HCT116 (cell line): ENCODE measurements around the gene ZMYM2.

Experiments used
- CEBPB ChIP-seq: IDR thresholded peaks from 2 replicates; pipeline ENCODE4 v1.6.1; 2012; ENCODE audit warnings: low read depth
- ELF1 ChIP-seq: IDR thresholded peaks from 2 replicates; pipeline ENCODE4 v1.6.1; 2012; ENCODE audit warnings: low read depth, borderline replicate concordance
- EZH2 ChIP-seq: fragments of 200-600 bp; sonication (generic); IDR thresholded peaks from 2 replicates; pipeline ENCODE4 v1.6.1; 2017; ENCODE audit warnings: antibody characterized with exemption, mixed run types
- EZH2phosphoT487 ChIP-seq: fragments of 200-600 bp; IDR thresholded peaks from 2 replicates; pipeline ENCODE4 v1.6.1; 2018; ENCODE audit warnings: antibody characterized with exemption, borderline replicate concordance
- JUND ChIP-seq: IDR thresholded peaks from 2 replicates; pipeline ENCODE4 v1.6.1; 2012
- MAX ChIP-seq: IDR thresholded peaks from 2 replicates; pipeline ENCODE4 v1.6.1; 2012
- POLR2A ChIP-seq: IDR thresholded peaks from 2 replicates; pipeline ENCODE4 v1.7.0; 2011; ENCODE audit warnings: borderline replicate concordance; ENCODE audit not compliant: insufficient read depth, insufficient read length; ENCODE audit errors: extremely low read depth
- POLR2AphosphoS5 ChIP-seq: IDR thresholded peaks from 2 replicates; pipeline ENCODE4 v1.6.1; 2011; ENCODE audit warnings: mild to moderate bottlenecking, low read depth, low read length, moderate library complexity
- RAD21 ChIP-seq: IDR thresholded peaks from 2 replicates; pipeline ENCODE4 v1.6.1; 2012; ENCODE audit warnings: low read depth, mild to moderate bottlenecking
- SRF ChIP-seq: IDR thresholded peaks from 2 replicates; pipeline ENCODE4 v1.6.1; 2012; ENCODE audit warnings: low read depth
- YY1 ChIP-seq: IDR thresholded peaks from 2 replicates; pipeline ENCODE4 v1.6.1; 2011; ENCODE audit warnings: low read length, low read depth, moderate library complexity, mild to moderate bottlenecking; ENCODE audit not compliant: insufficient replicate concordance; ENCODE audit errors: extremely low read depth
- ZFX ChIP-seq: fragments of 450-650 bp; IDR thresholded peaks from 2 replicates; pipeline ENCODE4 v1.6.1; 2017
- TF ChIP-seq, protein P1 (sequence below), 3 experiments: fragments of 200-600 bp in 1 of 3; sonication (generic) in 1 of 3; IDR thresholded peaks in 2 of 3; conservative IDR thresholded peaks in 1 of 3; 2 replicates each; pipeline ENCODE4 v1.5.1; 2012 to 2017; ENCODE audit warnings: low read depth in 2 of 3, low read length in 2 of 3, antibody characterized with exemption in 1 of 3, borderline replicate concordance in 1 of 3, control low read depth in 1 of 3, mild to moderate bottlenecking in 1 of 3, mixed read lengths in 1 of 3, mixed run types in 1 of 3, moderate library complexity in 1 of 3; ENCODE audit not compliant: insufficient read depth in 1 of 3
- TF ChIP-seq, protein P2 (sequence below): IDR thresholded peaks from 2 replicates; pipeline ENCODE4 v1.6.1; 2012; ENCODE audit warnings: low read depth

DNA sequence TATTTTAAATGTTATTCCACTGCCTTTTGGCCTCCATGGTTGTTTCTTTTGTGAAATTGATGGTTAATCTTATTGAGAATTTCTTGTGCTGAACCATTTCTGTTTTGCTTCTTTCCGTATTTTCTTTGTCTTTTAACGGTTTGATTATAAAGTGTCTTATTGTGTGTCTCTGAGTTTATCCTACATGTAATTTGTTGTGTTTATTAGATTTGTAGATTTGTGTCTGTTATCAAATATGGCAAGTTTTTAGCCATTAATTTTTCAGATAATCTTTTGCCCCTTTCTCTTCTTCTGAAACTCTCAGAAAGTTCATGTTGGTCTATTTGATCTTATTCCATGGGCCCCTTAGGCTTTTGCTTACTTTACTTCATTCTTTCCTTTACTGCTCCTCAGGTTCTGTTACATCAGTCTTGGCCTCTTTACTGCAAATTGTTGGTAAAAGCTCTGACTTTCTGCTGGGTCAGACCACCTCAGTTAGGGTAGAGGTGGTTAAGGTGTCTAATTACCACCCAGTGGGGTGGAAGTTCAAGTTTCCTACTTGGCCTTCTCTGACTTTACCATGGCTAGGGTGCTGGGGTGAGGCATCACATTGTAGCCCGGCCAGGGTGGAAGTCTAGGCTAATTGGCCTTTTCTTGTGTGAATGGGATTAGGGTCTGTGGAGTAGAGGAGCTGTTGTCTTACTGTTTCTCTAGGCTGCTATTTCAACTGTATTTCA is 58.3 kb downstream of the ZMYM2 start:
- TF ChIP-seq POLR2A (no peak), SRF (no peak), RAD21 (no peak), CEBPB (no peak), MAX (no peak), YY1 (no peak), POLR2AphosphoS5 (no peak), JUND (no peak), EZH2phosphoT487 (no peak), EZH2 (no peak), ZFX (no peak), ELF1 (no peak)
- TF ChIP-seq, protein P1, sequence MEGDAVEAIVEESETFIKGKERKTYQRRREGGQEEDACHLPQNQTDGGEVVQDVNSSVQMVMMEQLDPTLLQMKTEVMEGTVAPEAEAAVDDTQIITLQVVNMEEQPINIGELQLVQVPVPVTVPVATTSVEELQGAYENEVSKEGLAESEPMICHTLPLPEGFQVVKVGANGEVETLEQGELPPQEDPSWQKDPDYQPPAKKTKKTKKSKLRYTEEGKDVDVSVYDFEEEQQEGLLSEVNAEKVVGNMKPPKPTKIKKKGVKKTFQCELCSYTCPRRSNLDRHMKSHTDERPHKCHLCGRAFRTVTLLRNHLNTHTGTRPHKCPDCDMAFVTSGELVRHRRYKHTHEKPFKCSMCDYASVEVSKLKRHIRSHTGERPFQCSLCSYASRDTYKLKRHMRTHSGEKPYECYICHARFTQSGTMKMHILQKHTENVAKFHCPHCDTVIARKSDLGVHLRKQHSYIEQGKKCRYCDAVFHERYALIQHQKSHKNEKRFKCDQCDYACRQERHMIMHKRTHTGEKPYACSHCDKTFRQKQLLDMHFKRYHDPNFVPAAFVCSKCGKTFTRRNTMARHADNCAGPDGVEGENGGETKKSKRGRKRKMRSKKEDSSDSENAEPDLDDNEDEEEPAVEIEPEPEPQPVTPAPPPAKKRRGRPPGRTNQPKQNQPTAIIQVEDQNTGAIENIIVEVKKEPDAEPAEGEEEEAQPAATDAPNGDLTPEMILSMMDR (IDR thresholded peaks at IDR 0.05 in 2 of 3, conservative IDR thresholded peaks at IDR 0.05 in 1 of 3; ENCODE audit: borderline replicate concordance in 1 of 3, insufficient read depth in 1 of 3, low read depth in 2 of 3, low read length in 2 of 3): no peak
- TF ChIP-seq, protein P2, sequence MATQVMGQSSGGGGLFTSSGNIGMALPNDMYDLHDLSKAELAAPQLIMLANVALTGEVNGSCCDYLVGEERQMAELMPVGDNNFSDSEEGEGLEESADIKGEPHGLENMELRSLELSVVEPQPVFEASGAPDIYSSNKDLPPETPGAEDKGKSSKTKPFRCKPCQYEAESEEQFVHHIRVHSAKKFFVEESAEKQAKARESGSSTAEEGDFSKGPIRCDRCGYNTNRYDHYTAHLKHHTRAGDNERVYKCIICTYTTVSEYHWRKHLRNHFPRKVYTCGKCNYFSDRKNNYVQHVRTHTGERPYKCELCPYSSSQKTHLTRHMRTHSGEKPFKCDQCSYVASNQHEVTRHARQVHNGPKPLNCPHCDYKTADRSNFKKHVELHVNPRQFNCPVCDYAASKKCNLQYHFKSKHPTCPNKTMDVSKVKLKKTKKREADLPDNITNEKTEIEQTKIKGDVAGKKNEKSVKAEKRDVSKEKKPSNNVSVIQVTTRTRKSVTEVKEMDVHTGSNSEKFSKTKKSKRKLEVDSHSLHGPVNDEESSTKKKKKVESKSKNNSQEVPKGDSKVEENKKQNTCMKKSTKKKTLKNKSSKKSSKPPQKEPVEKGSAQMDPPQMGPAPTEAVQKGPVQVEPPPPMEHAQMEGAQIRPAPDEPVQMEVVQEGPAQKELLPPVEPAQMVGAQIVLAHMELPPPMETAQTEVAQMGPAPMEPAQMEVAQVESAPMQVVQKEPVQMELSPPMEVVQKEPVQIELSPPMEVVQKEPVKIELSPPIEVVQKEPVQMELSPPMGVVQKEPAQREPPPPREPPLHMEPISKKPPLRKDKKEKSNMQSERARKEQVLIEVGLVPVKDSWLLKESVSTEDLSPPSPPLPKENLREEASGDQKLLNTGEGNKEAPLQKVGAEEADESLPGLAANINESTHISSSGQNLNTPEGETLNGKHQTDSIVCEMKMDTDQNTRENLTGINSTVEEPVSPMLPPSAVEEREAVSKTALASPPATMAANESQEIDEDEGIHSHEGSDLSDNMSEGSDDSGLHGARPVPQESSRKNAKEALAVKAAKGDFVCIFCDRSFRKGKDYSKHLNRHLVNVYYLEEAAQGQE: no peak
